ENCODE measurements around the gene GTSE1. TPM values are rescaled to one million over a fixed set of nuclear protein-coding genes. Genes with fewer than 3 reads are reported as not detected.

The GTSE1 gene
- total and polyA plus RNA-seq, 2 of the 13 experiments (the other 11 are each of a cell fraction or from before 2014, with no cell fraction given): 10.7 to 13.5 TPM

- TF ChIP-seq, protein P1, sequence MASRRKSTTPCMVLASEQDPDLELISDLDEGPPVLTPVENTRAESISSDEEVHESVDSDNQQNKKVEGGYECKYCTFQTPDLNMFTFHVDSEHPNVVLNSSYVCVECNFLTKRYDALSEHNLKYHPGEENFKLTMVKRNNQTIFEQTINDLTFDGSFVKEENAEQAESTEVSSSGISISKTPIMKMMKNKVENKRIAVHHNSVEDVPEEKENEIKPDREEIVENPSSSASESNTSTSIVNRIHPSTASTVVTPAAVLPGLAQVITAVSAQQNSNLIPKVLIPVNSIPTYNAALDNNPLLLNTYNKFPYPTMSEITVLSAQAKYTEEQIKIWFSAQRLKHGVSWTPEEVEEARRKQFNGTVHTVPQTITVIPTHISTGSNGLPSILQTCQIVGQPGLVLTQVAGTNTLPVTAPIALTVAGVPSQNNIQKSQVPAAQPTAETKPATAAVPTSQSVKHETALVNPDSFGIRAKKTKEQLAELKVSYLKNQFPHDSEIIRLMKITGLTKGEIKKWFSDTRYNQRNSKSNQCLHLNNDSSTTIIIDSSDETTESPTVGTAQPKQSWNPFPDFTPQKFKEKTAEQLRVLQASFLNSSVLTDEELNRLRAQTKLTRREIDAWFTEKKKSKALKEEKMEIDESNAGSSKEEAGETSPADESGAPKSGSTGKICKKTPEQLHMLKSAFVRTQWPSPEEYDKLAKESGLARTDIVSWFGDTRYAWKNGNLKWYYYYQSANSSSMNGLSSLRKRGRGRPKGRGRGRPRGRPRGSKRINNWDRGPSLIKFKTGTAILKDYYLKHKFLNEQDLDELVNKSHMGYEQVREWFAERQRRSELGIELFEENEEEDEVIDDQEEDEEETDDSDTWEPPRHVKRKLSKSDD (CRISPR knock-in tag; IDR thresholded peaks at IDR 0.05; ENCODE audit: low read depth): 0 out of 2 replicates have a peak, but pooled peaks have one; percentile 35
- no peak for TF ChIP-seq KMT2B (CRISPR knock-in tag; IDR thresholded peaks at IDR 0.05)
These were observed 82.6 kb downstream of the GTSE1 start (continued) for GRCh38 chr22:46379066-46379930.

DNA sequence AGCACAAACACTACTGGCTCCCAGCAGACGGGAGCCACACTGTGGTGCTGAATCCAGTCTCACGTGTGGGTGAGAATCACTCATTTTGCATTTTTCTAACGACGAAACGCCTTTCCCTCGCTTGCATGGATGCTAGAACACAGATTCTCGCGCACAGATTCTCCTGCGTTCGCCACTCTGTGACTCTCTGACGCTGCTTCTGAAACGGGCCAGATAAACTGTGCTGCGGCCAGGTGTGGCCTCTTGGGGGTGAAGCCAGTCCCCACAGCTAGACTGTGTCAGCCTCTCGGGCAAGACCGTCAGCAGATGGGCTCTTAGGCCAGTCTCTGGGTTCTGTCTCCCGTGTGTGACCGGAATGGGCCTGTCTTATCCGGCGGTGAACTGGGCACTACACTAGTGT lies 83.4 kb downstream of the GTSE1 start:
- intact Hi-C loops (cut with micrococcal nuclease; ENCODE audit: unreplicated experiment): no loop called here
- DNase-seq (ENCODE audit: low spot score): no peak
- H3K27ac ChIP-seq (ENCODE audit: extremely low read length, insufficient read depth, low read length): no peak overlapping the region
- no peaks in the 10 kb centered on the region for H3K36me3 ChIP-seq (replicated peaks in 1 of 2; ENCODE audit: control insufficient read depth in 1 of 2, insufficient read depth in 2 of 2, low read length in 2 of 2)
- FAIRE-seq: no peak
- no TSS peak for BruUV-seq (replicated peaks)
- in situ Hi-C loops (cut with HindIII; ENCODE audit: extremely low pct_ligation_motif_present, low pct_unique_long_range_greater_than_20kb): no loop called here
- peak overlapping the region; percentile 97 for H3K4me2 ChIP-seq (ENCODE audit: low read depth, low read length)
- H3K27me3 ChIP-seq (ENCODE audit: control insufficient read depth in 1 of 2, insufficient read depth in 2 of 2, low read length in 2 of 2): no peaks in the 10 kb centered on the region; a peak in 1 of 5 replicates
- ATAC-seq: no peak
- H3K4me3 ChIP-seq (replicated peaks in 1 of 3; ENCODE audit: insufficient read depth in 1 of 3, low read depth in 2 of 3, low read length in 3 of 3): peak overlapping the region in 1 of 3 experiments; percentile 78; a peak in 1 of 6 replicates
- WGBS (ENCODE audit: low lambda C conversion rate): 91% methylated on average over 17 of the region's 19 CpGs
- peaks cover 58% of the 10 kb centered on the region for H3K4me1 ChIP-seq (ENCODE audit: insufficient read depth, low read length)
- H3K9ac ChIP-seq (ENCODE audit: insufficient read depth, low read depth, low read length): peak overlapping the region; percentile 80; the same call in 1 of the 2 replicates
- no peak overlapping the region for H2AFZ ChIP-seq (ENCODE audit: low read length)
- 0 out of 2 replicates have a peak, but pooled peaks cover 5% of the 10 kb centered on the region for H3K9me3 ChIP-seq (ENCODE audit: low read length)
- H4K20me1 ChIP-seq (ENCODE audit: insufficient read depth, low read length): no peaks in the 10 kb centered on the region
- no peaks in the 10 kb centered on the region for H3K79me2 ChIP-seq (ENCODE audit: insufficient read depth, low read length)
- POLR2A ChIA-PET: interaction anchor here (0.6 kb wide), 1 partner anchor 181 kb away, joined by 3 read pairs; no protein-coding TSS in a partner anchor
- CTCF ChIA-PET (ENCODE audit: low intra/inter-chr PET ratio, low total read pairs): no interaction called here
- TF ChIP-seq SRSF4 (IDR thresholded peaks at IDR 0.05; ENCODE audit: low read depth, low read length, poor library complexity, severe bottlenecking): no peak
- TF ChIP-seq ZBTB38 (CRISPR knock-in tag; IDR thresholded peaks at IDR 0.05): peak; percentile 39; the same call in 1 of the 2 replicates
- no peak for TF ChIP-seq ZNF781 (CRISPR knock-in tag; IDR thresholded peaks at IDR 0.05; ENCODE audit: borderline replicate concordance, not compliant biosample characterization)
- 0 out of 2 replicates have a peak, but pooled peaks have one; percentile 3 for TF ChIP-seq ARNTL (CRISPR knock-in tag; IDR thresholded peaks at IDR 0.05)
- TF ChIP-seq SETDB1 (CRISPR knock-in tag; IDR thresholded peaks at IDR 0.05; ENCODE audit: borderline replicate concordance): no peak
- TF ChIP-seq, protein P2, sequence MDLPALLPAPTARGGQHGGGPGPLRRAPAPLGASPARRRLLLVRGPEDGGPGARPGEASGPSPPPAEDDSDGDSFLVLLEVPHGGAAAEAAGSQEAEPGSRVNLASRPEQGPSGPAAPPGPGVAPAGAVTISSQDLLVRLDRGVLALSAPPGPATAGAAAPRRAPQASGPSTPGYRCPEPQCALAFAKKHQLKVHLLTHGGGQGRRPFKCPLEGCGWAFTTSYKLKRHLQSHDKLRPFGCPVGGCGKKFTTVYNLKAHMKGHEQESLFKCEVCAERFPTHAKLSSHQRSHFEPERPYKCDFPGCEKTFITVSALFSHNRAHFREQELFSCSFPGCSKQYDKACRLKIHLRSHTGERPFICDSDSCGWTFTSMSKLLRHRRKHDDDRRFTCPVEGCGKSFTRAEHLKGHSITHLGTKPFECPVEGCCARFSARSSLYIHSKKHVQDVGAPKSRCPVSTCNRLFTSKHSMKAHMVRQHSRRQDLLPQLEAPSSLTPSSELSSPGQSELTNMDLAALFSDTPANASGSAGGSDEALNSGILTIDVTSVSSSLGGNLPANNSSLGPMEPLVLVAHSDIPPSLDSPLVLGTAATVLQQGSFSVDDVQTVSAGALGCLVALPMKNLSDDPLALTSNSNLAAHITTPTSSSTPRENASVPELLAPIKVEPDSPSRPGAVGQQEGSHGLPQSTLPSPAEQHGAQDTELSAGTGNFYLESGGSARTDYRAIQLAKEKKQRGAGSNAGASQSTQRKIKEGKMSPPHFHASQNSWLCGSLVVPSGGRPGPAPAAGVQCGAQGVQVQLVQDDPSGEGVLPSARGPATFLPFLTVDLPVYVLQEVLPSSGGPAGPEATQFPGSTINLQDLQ (CRISPR knock-in tag; IDR thresholded peaks at IDR 0.05): no peak
- no peak for TF ChIP-seq ZNF746 (CRISPR knock-in tag; IDR thresholded peaks at IDR 0.05)
- TF ChIP-seq BHLHE40 (IDR thresholded peaks at IDR 0.05; ENCODE audit: low read length): no peak

All from HepG2 (cell line).